Mucosa of rectum (tissue), 2 donors: Measurements from ENCODE around the gene SLC35E1.
A peak's percentile ranks its signal among the peaks of the same experiment; 100 is the strongest.

Experiments used
- H3K27ac ChIP-seq, 2 donors: one replicate each; pipeline ENCODE4 v1.7.0; 2013; ENCODE audit warnings: inconsistent platforms in 2 of 2, low read depth in 2 of 2, low read length in 2 of 2
- H3K27me3 ChIP-seq, 2 donors: one replicate each; pipeline ENCODE4 v1.7.0; 2013; ENCODE audit warnings: low read length in 2 of 2; ENCODE audit not compliant: control insufficient read depth in 2 of 2, insufficient read depth in 2 of 2
- H3K36me3 ChIP-seq, 2 donors: one replicate each; pipeline ENCODE4 v1.7.0; 2013; ENCODE audit warnings: low read length in 2 of 2; ENCODE audit not compliant: control insufficient read depth in 2 of 2, insufficient read depth in 2 of 2
- H3K4me1 ChIP-seq, 2 donors: one replicate each; pipeline ENCODE4 v1.7.0; 2013; ENCODE audit warnings: low read length in 2 of 2, mild to moderate bottlenecking in 1 of 2; ENCODE audit not compliant: control insufficient read depth in 2 of 2, insufficient read depth in 2 of 2
- H3K4me3 ChIP-seq, 2 donors: one replicate each; pipeline ENCODE4 v1.7.0; 2013; ENCODE audit warnings: low read length in 2 of 2
- H3K9ac ChIP-seq, 2 donors: one replicate each; pipeline ENCODE4 v1.7.0; 2013; ENCODE audit warnings: low read length in 2 of 2, low read depth in 1 of 2, mild to moderate bottlenecking in 1 of 2
- H3K9me3 ChIP-seq, 2 donors: one replicate each; pipeline ENCODE4 v1.7.0; 2013; ENCODE audit warnings: low read length in 2 of 2; ENCODE audit not compliant: control insufficient read depth in 2 of 2
- donor health status: healthy.
- donor health status: Normal muscosa, but diverticular disease.

Gene SLC35E1

GRCh38 chr19:16573296-16573695, 1.1 kb upstream of the SLC35E1 start:
- Histone ChIP-seq H3K9ac (peak overlapping the region; percentile 75 to 84), H3K27me3 (no peaks in the 10 kb centered on the region), H3K4me1 (peaks cover 21 to 26% of the 10 kb centered on the region in 2 donors), H3K36me3 (peaks cover 20 to 38% of the 10 kb centered on the region in 2 donors), H3K4me3 (peak overlapping the region; percentile 83 to 94), H3K9me3 (no peaks in the 10 kb centered on the region), H3K27ac (peak overlapping the region; percentile 76 to 85)

DNA sequence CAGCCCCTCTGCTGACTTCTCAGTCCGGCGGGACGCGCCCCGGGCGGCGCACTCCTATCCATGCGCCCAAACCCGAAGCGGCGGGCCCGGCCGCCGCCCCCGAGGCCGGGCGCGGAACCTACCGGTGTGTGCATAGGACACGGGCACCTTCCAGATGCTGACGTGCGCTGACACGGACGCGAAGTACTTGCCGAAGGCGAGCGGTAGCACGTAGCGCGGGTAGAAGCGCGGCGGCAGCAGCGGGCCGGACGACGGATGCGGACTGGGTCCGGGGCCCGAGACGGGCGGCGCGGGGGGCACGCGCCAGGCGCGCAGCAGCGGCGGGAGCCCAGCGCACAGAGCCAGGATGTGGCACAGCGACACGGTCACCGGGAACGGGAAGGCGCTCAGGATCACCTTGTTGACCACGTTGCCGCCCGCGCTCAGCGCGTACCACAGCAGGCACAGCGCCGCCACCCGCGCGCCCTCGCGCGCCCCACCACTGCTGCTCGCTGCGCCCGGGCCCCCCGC, 338 bp downstream of the SLC35E1 start:
- H3K36me3 ChIP-seq: peaks cover 16 to 34% of the 10 kb centered on the region in 2 donors
- H3K4me1 ChIP-seq: peaks cover 21 to 26% of the 10 kb centered on the region in 2 donors
- no peaks in the 10 kb centered on the region for H3K9me3 ChIP-seq
- peak overlapping the region; percentile 79 to 85 for H3K9ac ChIP-seq
- H3K27me3 ChIP-seq: no peaks in the 10 kb centered on the region
- peak overlapping the region; percentile 73 to 84 for H3K27ac ChIP-seq
- H3K4me3 ChIP-seq: peak overlapping the region; percentile 84 to 89

DNA sequence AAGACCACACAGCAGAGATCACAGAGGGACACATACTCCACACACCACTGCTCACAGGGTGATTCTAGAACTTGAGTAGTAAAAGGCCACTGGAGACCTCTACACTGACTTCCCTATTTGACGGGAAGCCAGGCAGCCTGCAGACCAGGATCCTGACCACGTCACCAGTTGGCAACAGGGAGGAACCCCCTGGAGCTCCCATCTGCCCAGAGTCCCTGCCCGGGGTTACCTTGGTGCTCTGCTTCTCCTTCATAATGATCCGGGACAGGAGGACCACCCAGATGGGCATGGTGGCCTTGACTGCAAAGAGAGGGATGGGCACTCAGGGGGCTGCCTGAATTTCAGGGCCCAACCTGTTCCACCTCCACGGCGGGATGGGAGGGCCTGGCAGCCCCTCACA, 932 bp downstream of the SLC35E1 start:
- peak overlapping the region; percentile 84 to 89 for H3K4me3 ChIP-seq
- peaks cover 21 to 26% of the 10 kb centered on the region in 2 donors for H3K4me1 ChIP-seq
- no peaks in the 10 kb centered on the region for H3K9me3 ChIP-seq
- peak overlapping the region; percentile 79 to 85 for H3K9ac ChIP-seq
- H3K27me3 ChIP-seq: no peaks in the 10 kb centered on the region
- peak overlapping the region; percentile 73 to 84 for H3K27ac ChIP-seq
- peaks cover 20 to 34% of the 10 kb centered on the region in 2 donors for H3K36me3 ChIP-seq

DNA sequence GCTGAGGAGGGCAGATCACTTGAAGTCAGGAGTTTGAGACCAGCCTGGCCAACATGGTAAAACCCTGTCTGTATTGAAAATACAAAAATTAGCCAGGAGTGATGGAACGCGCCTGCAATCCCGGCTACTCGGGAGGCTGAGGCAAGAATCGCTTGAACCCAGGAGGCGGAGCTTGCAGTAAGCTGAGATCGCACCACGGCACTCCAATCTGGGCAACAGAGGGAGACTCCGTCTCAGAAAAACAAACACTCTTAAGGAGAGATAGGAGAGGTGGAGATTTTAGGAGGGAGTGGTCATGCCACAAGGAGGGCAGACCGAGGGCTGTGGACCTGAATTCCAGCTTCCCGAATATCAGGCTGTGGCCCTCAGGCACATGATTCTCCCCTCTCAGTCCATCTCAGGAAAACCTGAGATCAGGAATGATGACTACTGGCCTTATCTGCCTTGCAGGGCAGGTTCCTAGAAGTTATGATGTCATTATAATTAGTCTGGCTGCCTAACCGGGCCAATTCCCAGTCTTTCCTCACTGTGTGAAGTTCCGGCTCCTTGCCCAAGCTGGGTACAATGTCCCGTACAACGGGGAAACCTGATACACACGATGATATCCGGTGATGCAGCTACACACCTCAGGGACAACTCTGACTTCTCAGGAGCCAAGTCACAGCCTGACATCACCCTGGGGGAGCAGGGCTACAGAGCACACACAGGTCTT, 2.5 kb downstream of the SLC35E1 start:
- H3K9ac ChIP-seq: no peak overlapping the region
- H3K36me3 ChIP-seq: peaks cover 19 to 37% of the 10 kb centered on the region in 2 donors

GRCh38 chr19:16566702-16567101, 5.5 kb downstream of the SLC35E1 start:
- Histone ChIP-seq H3K9ac (no peak overlapping the region), H3K4me1 (peaks cover 8 to 11% of the 10 kb centered on the region in 2 donors), H3K4me3 (no peak overlapping the region), H3K9me3 (no peaks in the 10 kb centered on the region), H3K27ac (peak overlapping the region in 1 of 2 donors; percentile 64), H3K36me3 (peaks cover 33 to 60% of the 10 kb centered on the region in 2 donors), H3K27me3 (no peaks in the 10 kb centered on the region)

More for the DNA sequence above, 2.5 kb downstream of the SLC35E1 start:
- H3K4me3 ChIP-seq: no peak overlapping the region
- no peaks in the 10 kb centered on the region for H3K27me3 ChIP-seq
- no peaks in the 10 kb centered on the region for H3K9me3 ChIP-seq
- peaks cover 22 to 25% of the 10 kb centered on the region in 2 donors for H3K4me1 ChIP-seq
- H3K27ac ChIP-seq: no peak overlapping the region

DNA sequence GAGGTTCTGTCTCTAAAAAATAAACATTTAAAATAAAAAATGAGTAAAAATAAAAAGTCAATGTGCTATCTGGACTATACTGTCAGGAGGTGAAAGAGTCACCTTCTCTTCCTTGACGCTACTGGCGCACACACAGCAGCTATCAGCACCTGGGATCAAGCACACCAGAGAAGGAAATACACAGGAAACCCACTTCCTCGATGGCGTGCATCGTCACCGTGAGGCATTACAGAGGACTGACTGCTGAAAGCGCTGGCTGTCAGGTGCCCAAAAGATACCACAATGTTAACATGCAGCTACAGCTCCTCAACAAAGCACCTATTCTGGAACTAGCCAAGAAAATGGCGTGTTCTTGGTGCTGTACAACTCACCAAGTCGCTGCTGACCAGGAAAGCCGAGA, 6.1 kb downstream of the SLC35E1 start:
- H3K27me3 ChIP-seq: no peaks in the 10 kb centered on the region
- H3K4me3 ChIP-seq: no peak overlapping the region
- peak overlapping the region in 1 of 2 donors; percentile 64 for H3K27ac ChIP-seq
- no peak overlapping the region for H3K9ac ChIP-seq
- peaks cover 3 to 6% of the 10 kb centered on the region in 2 donors for H3K4me1 ChIP-seq
- peaks cover 38 to 65% of the 10 kb centered on the region in 2 donors for H3K36me3 ChIP-seq
- H3K9me3 ChIP-seq: no peaks in the 10 kb centered on the region

DNA sequence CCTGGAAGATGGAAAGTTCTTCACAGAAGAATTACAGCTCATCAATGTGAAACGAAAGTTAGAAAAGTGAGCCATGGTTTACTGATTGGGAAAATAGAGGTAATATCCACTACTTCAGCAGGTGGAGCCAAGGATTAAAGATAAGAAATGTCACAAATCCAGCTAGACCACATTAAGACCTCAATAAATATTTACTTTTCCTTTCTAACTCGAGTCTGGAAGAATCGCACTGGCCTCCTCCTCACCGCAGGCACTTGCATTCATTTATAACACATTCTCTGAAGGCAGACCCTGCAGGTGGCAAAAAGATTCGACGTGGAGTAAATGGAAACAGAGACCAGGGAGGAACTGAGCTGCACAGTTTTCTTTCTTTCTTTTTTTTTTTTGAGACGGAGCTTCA, 7.4 kb downstream of the SLC35E1 start:
- H3K4me3 ChIP-seq: no peak overlapping the region
- no peak overlapping the region for H3K9ac ChIP-seq
- H3K9me3 ChIP-seq: no peaks in the 10 kb centered on the region
- H3K27me3 ChIP-seq: no peaks in the 10 kb centered on the region
- H3K27ac ChIP-seq: peak overlapping the region in 1 of 2 donors; percentile 17
- peaks cover 0 to 3% of the 10 kb centered on the region in 2 donors for H3K4me1 ChIP-seq
- H3K36me3 ChIP-seq: peaks cover 41 to 69% of the 10 kb centered on the region in 2 donors

DNA sequence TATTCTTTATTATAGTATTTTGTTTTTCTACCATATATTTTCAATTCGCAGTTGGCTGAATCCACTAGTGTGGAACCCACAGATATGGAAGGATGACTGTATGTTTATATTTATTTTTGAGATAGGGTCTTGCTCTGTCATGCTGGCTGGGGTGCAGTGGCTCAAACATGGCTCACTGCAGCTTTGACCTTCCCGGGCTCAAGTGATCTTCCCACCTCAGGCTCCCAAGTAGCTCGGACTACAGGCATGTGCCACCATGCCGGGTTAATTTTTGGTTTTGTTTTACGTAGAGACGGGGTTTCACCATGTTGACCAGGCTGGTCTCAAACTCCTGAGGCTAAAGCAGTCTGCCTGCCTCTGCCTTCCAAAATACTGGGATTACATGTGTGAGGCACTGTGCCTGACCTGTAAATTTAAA, 9.6 kb downstream of the SLC35E1 start:
- Histone ChIP-seq H3K9ac (no peak overlapping the region), H3K36me3 (peaks cover 40 to 58% of the 10 kb centered on the region in 2 donors), H3K4me1 (peaks cover 0 to 3% of the 10 kb centered on the region in 2 donors), H3K27ac (no peak overlapping the region), H3K9me3 (no peaks in the 10 kb centered on the region), H3K27me3 (no peaks in the 10 kb centered on the region), H3K4me3 (no peak overlapping the region)

GRCh38 chr19:16561382-16561781, 10.8 kb downstream of the SLC35E1 start:
- H3K27ac ChIP-seq: no peak overlapping the region
- H3K4me1 ChIP-seq: peaks cover 0 to 3% of the 10 kb centered on the region in 2 donors
- H3K9ac ChIP-seq: no peak overlapping the region
- no peaks in the 10 kb centered on the region for H3K27me3 ChIP-seq
- no peak overlapping the region for H3K4me3 ChIP-seq
- peaks cover 38 to 58% of the 10 kb centered on the region in 2 donors for H3K36me3 ChIP-seq
- no peaks in the 10 kb centered on the region for H3K9me3 ChIP-seq

GRCh38 chr19:16559780-16560276, 12.4 kb downstream of the SLC35E1 start:
- H3K9ac ChIP-seq: no peak overlapping the region
- peaks cover 0 to 3% of the 10 kb centered on the region in 2 donors for H3K4me1 ChIP-seq
- no peaks in the 10 kb centered on the region for H3K9me3 ChIP-seq
- H3K27ac ChIP-seq: no peak overlapping the region
- no peaks in the 10 kb centered on the region for H3K27me3 ChIP-seq
- peaks cover 41 to 60% of the 10 kb centered on the region in 2 donors for H3K36me3 ChIP-seq
- H3K4me3 ChIP-seq: no peak overlapping the region
